IMR-90 (cell line): ENCODE results near the gene KRT6A.

Experiments
- BHLHE40 ChIP-seq: fragments of 150-350 bp; IDR thresholded peaks from 2 replicates; pipeline ENCODE4 v1.6.1; 2016; ENCODE audit warnings: mild to moderate bottlenecking, low read depth, low read length
- CEBPB ChIP-seq: IDR thresholded peaks from 2 replicates; pipeline ENCODE4 v1.6.1; 2012; ENCODE audit warnings: low read depth, low read length, improper control_type of control experiment
- CHD1 ChIP-seq: IDR thresholded peaks from 2 replicates; pipeline ENCODE4 v1.6.1; 2012; ENCODE audit warnings: low read depth, low read length, improper control_type of control experiment
- CTCF ChIP-seq: conservative IDR thresholded peaks from 2 replicates; pipeline ENCODE4 v1.5.1; 2012; ENCODE audit warnings: mild to moderate bottlenecking, low read depth, low read length, improper control_type of control experiment
- MAZ ChIP-seq: IDR thresholded peaks from 2 replicates; pipeline ENCODE4 v1.6.1; 2012; ENCODE audit warnings: low read depth, mild to moderate bottlenecking, low read length, improper control_type of control experiment, moderate library complexity, borderline replicate concordance
- MXI1 ChIP-seq: IDR thresholded peaks from 2 replicates; pipeline ENCODE4 v1.6.1; 2012; ENCODE audit warnings: low read depth, mild to moderate bottlenecking, low read length, moderate library complexity, borderline replicate concordance
- POLR2A ChIP-seq: IDR thresholded peaks from 2 replicates; pipeline ENCODE4 v1.6.1; 2012; ENCODE audit warnings: mild to moderate bottlenecking, low read depth, low read length
- RAD21 ChIP-seq: IDR thresholded peaks from 2 replicates; pipeline ENCODE4 v1.6.1; 2012; ENCODE audit warnings: low read length, improper control_type of control experiment
- RCOR1 ChIP-seq: IDR thresholded peaks from 2 replicates; pipeline ENCODE4 v1.6.1; 2012; ENCODE audit warnings: mild to moderate bottlenecking, low read length, improper control_type of control experiment; ENCODE audit not compliant: insufficient replicate concordance
- RFX5 ChIP-seq: IDR thresholded peaks from 2 replicates; pipeline ENCODE4 v1.8.0; 2012; ENCODE audit warnings: low read depth, mild to moderate bottlenecking, low read length, moderate library complexity
- USF2 ChIP-seq: fragments of 150-350 bp; IDR thresholded peaks from 2 replicates; pipeline ENCODE4 v1.6.1; 2017; ENCODE audit warnings: mild to moderate bottlenecking, antibody characterized with exemption, low read length, low read depth
- TF ChIP-seq, protein P1 (sequence below): fragments of 150-350 bp; IDR thresholded peaks from 2 replicates; pipeline ENCODE4 v1.6.1; 2016; ENCODE audit warnings: low read depth, mild to moderate bottlenecking, low read length, moderate library complexity, borderline replicate concordance

GRCh38 chr12:52458861-52459260 lies 34.2 kb downstream of the KRT6A start:
- no peak for TF ChIP-seq CTCF
- TF ChIP-seq MXI1: no peak
- no peak for TF ChIP-seq RAD21
- no peak for TF ChIP-seq POLR2A
- TF ChIP-seq BHLHE40: no peak
- no peak for TF ChIP-seq CEBPB
- no peak for TF ChIP-seq USF2
- no peak for TF ChIP-seq CHD1
- no peak for TF ChIP-seq RCOR1
- no peak for TF ChIP-seq RFX5
- no peak for TF ChIP-seq MAZ
- TF ChIP-seq, protein P1, sequence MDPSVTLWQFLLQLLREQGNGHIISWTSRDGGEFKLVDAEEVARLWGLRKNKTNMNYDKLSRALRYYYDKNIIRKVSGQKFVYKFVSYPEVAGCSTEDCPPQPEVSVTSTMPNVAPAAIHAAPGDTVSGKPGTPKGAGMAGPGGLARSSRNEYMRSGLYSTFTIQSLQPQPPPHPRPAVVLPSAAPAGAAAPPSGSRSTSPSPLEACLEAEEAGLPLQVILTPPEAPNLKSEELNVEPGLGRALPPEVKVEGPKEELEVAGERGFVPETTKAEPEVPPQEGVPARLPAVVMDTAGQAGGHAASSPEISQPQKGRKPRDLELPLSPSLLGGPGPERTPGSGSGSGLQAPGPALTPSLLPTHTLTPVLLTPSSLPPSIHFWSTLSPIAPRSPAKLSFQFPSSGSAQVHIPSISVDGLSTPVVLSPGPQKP: no peak
